Measurements from ENCODE around the gene FAM120AOS.

The FAM120AOS gene

DNA sequence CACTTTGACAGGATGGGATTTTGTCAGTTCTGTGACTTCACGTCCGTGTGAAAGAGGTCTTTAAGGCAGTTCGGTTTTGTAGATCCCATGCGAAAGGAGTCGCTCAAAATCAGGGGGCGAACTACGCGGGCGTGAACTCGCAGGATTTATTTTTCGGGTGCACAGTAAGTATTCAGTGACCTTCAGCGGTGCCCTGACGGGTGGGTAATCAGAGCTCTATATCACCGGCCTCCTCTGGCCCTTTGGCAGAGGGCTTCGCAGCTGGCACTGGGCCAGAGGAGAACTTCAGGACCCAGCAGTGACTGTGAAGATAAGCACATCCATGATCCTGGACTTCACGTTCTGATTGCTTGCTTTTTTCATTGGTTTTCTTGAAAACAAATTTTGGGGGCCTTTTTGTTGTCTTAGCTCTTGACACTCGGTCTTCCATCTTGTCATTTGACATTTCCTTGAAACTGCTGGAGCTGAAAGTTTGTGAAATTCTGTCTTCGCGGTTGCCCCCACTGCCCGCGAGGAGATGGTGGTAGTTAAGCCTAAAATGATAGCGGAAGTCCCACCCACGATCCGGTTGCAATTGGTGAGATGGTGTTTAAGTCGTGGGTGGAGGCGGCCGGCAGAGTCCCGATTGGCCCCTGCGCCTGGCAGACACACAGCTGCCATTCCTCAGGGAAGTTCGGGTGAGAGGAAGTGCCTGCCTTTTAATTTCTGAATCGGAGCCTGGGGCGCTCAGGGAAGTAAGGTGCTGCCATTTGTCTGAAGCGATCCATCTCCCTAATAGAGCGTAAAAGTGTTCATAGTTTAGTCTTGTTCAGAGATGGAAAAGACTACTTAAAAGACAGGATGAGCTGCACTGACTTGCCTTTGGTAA is at the start of gene FAM120AOS:
Gene FAM120AOS (minus strand): TSS at position 535 of the 868 bp plus-strand sequence. CDS start 872 bp downstream, outside the sequence.
- H3K9me2 ChIP-seq (replicated peaks; ENCODE audit: insufficient read depth, low read length), result no peaks in the 10 kb centered on the region
- H3K27me3 ChIP-seq (ENCODE audit: low read length), result no peaks in the 10 kb centered on the region
- peak within 1 kb of the TSS; percentile 88 for H3K4me2 ChIP-seq (ENCODE audit: low read depth, low read length, poor library complexity, severe bottlenecking)
- peaks cover 2% of the 10 kb centered on the region for H3K36me3 ChIP-seq (ENCODE audit: low read length)
- H3K4me3 ChIP-seq (ENCODE audit: insufficient read depth, low read length, poor library complexity, severe bottlenecking), result peak within 1 kb of the TSS; percentile 90
- H3K9ac ChIP-seq (ENCODE audit: low read length), result peak within 1 kb of the TSS; percentile 99
- H2AFZ ChIP-seq (ENCODE audit: low read depth, low read length, severe bottlenecking), result peak within 1 kb of the TSS; percentile 35
- H3F3A ChIP-seq (ENCODE audit: insufficient read depth), result peaks cover 9% of the 10 kb centered on the region; the same call in 1 of the 2 replicates
- peaks cover 76% of the 10 kb centered on the region for H3K79me2 ChIP-seq (ENCODE audit: insufficient read depth, low read length)
- H4K20me1 ChIP-seq (ENCODE audit: low read depth, low read length), result no peaks in the 10 kb centered on the region; the same call in 1 of the 2 replicates
- no peaks in the 10 kb centered on the region for H3K9me3 ChIP-seq (ENCODE audit: insufficient read depth, low read length)
- peak within 1 kb of the TSS; percentile 79 for H3K27ac ChIP-seq (ENCODE audit: low read depth, low read length)
- TF ChIP-seq, protein P1, sequence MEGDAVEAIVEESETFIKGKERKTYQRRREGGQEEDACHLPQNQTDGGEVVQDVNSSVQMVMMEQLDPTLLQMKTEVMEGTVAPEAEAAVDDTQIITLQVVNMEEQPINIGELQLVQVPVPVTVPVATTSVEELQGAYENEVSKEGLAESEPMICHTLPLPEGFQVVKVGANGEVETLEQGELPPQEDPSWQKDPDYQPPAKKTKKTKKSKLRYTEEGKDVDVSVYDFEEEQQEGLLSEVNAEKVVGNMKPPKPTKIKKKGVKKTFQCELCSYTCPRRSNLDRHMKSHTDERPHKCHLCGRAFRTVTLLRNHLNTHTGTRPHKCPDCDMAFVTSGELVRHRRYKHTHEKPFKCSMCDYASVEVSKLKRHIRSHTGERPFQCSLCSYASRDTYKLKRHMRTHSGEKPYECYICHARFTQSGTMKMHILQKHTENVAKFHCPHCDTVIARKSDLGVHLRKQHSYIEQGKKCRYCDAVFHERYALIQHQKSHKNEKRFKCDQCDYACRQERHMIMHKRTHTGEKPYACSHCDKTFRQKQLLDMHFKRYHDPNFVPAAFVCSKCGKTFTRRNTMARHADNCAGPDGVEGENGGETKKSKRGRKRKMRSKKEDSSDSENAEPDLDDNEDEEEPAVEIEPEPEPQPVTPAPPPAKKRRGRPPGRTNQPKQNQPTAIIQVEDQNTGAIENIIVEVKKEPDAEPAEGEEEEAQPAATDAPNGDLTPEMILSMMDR (IDR thresholded peaks at IDR 0.05; ENCODE audit: insufficient read depth, low read length, poor library complexity, severe bottlenecking), result no peak
- TF ChIP-seq EZH2phosphoT487 (conservative IDR thresholded peaks at IDR 0.05; ENCODE audit: low read length), result no peak

DNA sequence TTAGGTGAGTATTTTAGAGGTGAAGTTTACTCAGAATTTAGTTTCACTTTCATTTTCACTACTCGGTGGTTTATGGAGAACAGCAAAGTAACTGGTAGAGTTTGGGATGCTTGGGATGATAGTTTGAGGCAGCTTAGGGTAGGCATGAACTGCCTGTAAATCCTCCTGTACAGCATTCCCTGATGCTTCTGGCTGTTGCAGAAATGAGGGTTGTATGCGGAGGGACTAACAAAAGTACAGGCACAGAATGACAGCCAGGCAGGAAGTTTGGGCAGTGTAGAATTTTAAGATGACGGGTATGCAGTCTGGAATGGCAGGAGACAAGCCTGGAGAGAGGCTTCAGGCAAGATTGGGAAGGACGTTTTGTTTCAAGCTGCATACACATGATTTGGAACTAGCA is 48.0 kb upstream of the FAM120AOS start:
- Histone ChIP-seq H2AFZ (ENCODE audit: low read depth, low read length, severe bottlenecking) (no peak overlapping the region), H3K4me3 (ENCODE audit: insufficient read depth, low read length, poor library complexity, severe bottlenecking) (no peak overlapping the region), H3K9me3 (ENCODE audit: insufficient read depth, low read length) (no peaks in the 10 kb centered on the region), H3F3A (ENCODE audit: insufficient read depth) (no peaks in the 10 kb centered on the region), H3K9me2 (replicated peaks; ENCODE audit: insufficient read depth, low read length) (no peaks in the 10 kb centered on the region), H3K9ac (ENCODE audit: low read length) (no peak overlapping the region), H4K20me1 (ENCODE audit: low read depth, low read length) (no peaks in the 10 kb centered on the region), H3K4me2 (ENCODE audit: low read depth, low read length, poor library complexity, severe bottlenecking) (no peak overlapping the region), H3K36me3 (ENCODE audit: low read length) (peaks cover 17% of the 10 kb centered on the region; the same call in 1 of the 2 replicates), H3K27me3 (ENCODE audit: low read length) (no peaks in the 10 kb centered on the region), H3K79me2 (ENCODE audit: insufficient read depth, low read length) (peaks cover 16% of the 10 kb centered on the region), H3K27ac (ENCODE audit: low read depth, low read length) (no peak overlapping the region)
- no peak for TF ChIP-seq EZH2phosphoT487 (conservative IDR thresholded peaks at IDR 0.05; ENCODE audit: low read length)
- TF ChIP-seq, protein P1 (IDR thresholded peaks at IDR 0.05; ENCODE audit: insufficient read depth, low read length, poor library complexity, severe bottlenecking), result no peak

DNA sequence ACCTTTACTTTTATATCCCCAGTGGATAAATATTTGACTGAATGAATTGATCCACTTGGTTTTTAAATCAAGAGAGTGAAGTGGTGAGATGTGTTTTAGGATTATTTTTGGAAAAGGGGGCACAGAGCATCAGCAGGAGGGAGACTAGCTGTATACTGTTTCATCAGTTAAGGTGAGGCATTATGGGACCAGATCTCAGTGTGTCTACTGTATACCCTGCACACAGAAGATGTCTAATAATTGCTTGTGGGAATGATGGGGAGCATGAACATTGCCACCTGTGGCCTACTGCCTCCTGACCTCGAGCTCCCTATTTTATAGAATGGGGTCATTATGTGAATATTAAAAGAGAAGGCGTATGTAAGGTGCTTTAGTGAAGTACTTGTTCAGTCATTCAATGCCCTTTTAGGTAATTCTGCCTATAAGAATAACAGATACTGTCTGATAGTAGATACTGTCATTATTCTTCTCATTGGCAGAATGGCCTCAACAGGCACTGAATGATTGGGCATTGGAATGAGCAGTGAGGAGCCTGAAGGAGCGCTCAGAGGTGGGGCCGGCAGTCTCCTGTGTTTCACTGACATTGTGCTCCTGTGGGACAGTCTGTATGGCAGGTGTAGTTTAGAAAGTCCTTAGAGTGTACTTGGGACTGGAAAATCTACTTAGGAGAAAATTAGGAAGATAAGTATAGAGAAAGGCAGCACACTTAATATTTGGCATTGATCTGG is 47.4 kb upstream of the FAM120AOS start:
- Histone ChIP-seq H3K4me3 (ENCODE audit: insufficient read depth, low read length, poor library complexity, severe bottlenecking) (no peak overlapping the region), H3K4me2 (ENCODE audit: low read depth, low read length, poor library complexity, severe bottlenecking) (no peak overlapping the region), H3K9me2 (replicated peaks; ENCODE audit: insufficient read depth, low read length) (no peaks in the 10 kb centered on the region), H4K20me1 (ENCODE audit: low read depth, low read length) (no peaks in the 10 kb centered on the region), H3K9ac (ENCODE audit: low read length) (no peak overlapping the region), H3K27me3 (ENCODE audit: low read length) (no peaks in the 10 kb centered on the region), H3K79me2 (ENCODE audit: insufficient read depth, low read length) (peaks cover 10% of the 10 kb centered on the region), H3K9me3 (ENCODE audit: insufficient read depth, low read length) (no peaks in the 10 kb centered on the region), H2AFZ (ENCODE audit: low read depth, low read length, severe bottlenecking) (no peak overlapping the region), H3K36me3 (ENCODE audit: low read length) (peaks cover 17% of the 10 kb centered on the region; the same call in 1 of the 2 replicates), H3F3A (ENCODE audit: insufficient read depth) (no peaks in the 10 kb centered on the region), H3K27ac (ENCODE audit: low read depth, low read length) (no peak overlapping the region)
- TF ChIP-seq, protein P1 (IDR thresholded peaks at IDR 0.05; ENCODE audit: insufficient read depth, low read length, poor library complexity, severe bottlenecking), result no peak
- TF ChIP-seq EZH2phosphoT487 (conservative IDR thresholded peaks at IDR 0.05; ENCODE audit: low read length), result no peak
